ENCODE data around the gene EXOC2.

Gene EXOC2

DNA sequence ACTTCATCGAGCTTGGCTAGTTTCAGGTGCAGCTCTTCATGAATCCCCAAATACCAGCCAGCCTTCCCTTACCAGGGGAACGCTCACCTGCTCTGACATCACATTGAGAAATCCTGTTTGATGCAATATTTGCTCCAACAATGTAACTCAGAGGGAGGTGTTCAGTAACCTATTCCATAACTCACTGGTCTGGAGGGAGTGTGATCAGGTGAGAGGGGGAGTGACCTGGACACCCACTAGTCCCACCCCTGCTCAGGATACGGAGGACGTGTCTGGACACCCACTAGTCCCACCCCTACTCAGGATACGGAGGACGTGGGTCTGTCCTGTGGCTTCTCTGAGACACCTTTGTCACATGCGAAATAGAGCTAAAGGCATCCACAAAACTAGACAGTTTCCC is 106.4 kb downstream of the EXOC2 start:
- no peak overlapping the region for H2AFZ ChIP-seq (ENCODE audit: low read length)
- no peak overlapping the region for H3K9ac ChIP-seq (ENCODE audit: low read depth, low read length, poor library complexity)
- H3K14ac ChIP-seq (ENCODE audit: low read length) = no peak overlapping the region
- H3K27me3 ChIP-seq (ENCODE audit: control insufficient read depth in 3 of 3, insufficient read depth in 3 of 3, low read depth in 1 of 3, low read length in 3 of 3) = no peaks in the 10 kb centered on the region
- no peaks in the 10 kb centered on the region for H3K79me1 ChIP-seq (ENCODE audit: low read depth, low read length)
- H4K91ac ChIP-seq (ENCODE audit: low read depth, low read length, poor library complexity) = no peak overlapping the region
- peaks cover 4 to 27% of the 10 kb centered on the region in 2 donors for H3K36me3 ChIP-seq (replicated peaks in 1 of 2; ENCODE audit: control insufficient read depth in 2 of 2, insufficient read depth in 2 of 2, low read length in 2 of 2)
- H2BK5ac ChIP-seq (ENCODE audit: low read length) = no peak overlapping the region
- no peak for DNase-seq (ENCODE audit: low spot score)
- no peak overlapping the region for H3K27ac ChIP-seq (replicated peaks; ENCODE audit: low read length)
- no peak overlapping the region for H2BK120ac ChIP-seq (ENCODE audit: low read depth, low read length)
- H2BK15ac ChIP-seq (ENCODE audit: low read length) = no peak overlapping the region
- H3K18ac ChIP-seq (ENCODE audit: low read length) = no peak overlapping the region
- H2AK5ac ChIP-seq (ENCODE audit: low read depth, low read length) = no peak overlapping the region
- no peak overlapping the region for H4K8ac ChIP-seq (ENCODE audit: low read depth, low read length)
- H2BK12ac ChIP-seq (ENCODE audit: low read length) = no peak overlapping the region
- H3K4ac ChIP-seq (ENCODE audit: low read length) = no peak overlapping the region
- H3K4me3 ChIP-seq (ENCODE audit: low read length in 2 of 2) = no peak overlapping the region
- peaks cover 5 to 25% of the 10 kb centered on the region in 2 donors for H3K4me1 ChIP-seq (ENCODE audit: control insufficient read depth in 2 of 2, insufficient read depth in 1 of 2, low read depth in 1 of 2, low read length in 2 of 2)
- H3K23ac ChIP-seq (ENCODE audit: low read depth, low read length, poor library complexity) = no peak overlapping the region
- H3K9me3 ChIP-seq (replicated peaks in 1 of 2; ENCODE audit: control insufficient read depth in 2 of 2, insufficient read depth in 1 of 2, low read depth in 1 of 2, low read length in 2 of 2) = no peaks in the 10 kb centered on the region
- no CpG with 5 or more reads among the region's 7 CpGs for WGBS, 2 donors (ENCODE audit: extremely low coverage in 2 of 2, insufficient read length in 2 of 2, insufficient replicate concordance in 1 of 2)
- H3K4me2 ChIP-seq (ENCODE audit: insufficient read depth, low read length, poor library complexity, severe bottlenecking) = no peak overlapping the region

GRCh38 chr6:583635-584034 is 109.3 kb downstream of the EXOC2 start:
- Histone ChIP-seq H3K14ac (ENCODE audit: low read length) (no peak overlapping the region), H3K27ac (replicated peaks; ENCODE audit: low read length) (no peak overlapping the region), H3K36me3 (replicated peaks in 1 of 2; ENCODE audit: control insufficient read depth in 2 of 2, insufficient read depth in 2 of 2, low read length in 2 of 2) (peaks cover 0 to 8% of the 10 kb centered on the region in 2 donors), H2AFZ (ENCODE audit: low read length) (peak overlapping the region; percentile 10), H3K23ac (ENCODE audit: low read depth, low read length, poor library complexity) (no peak overlapping the region), H3K9ac (ENCODE audit: low read depth, low read length, poor library complexity) (no peak overlapping the region), H3K27me3 (ENCODE audit: control insufficient read depth in 3 of 3, insufficient read depth in 3 of 3, low read depth in 1 of 3, low read length in 3 of 3) (no peaks in the 10 kb centered on the region), H3K4me1 (ENCODE audit: control insufficient read depth in 2 of 2, insufficient read depth in 1 of 2, low read depth in 1 of 2, low read length in 2 of 2) (peaks cover 5 to 26% of the 10 kb centered on the region in 2 donors), H2BK15ac (ENCODE audit: low read length) (no peak overlapping the region), H2AK5ac (ENCODE audit: low read depth, low read length) (no peak overlapping the region), H2BK12ac (ENCODE audit: low read length) (no peak overlapping the region), H3K79me1 (ENCODE audit: low read depth, low read length) (no peaks in the 10 kb centered on the region), H3K4me2 (ENCODE audit: insufficient read depth, low read length, poor library complexity, severe bottlenecking) (no peak overlapping the region), H2BK120ac (ENCODE audit: low read depth, low read length) (no peak overlapping the region), H4K8ac (ENCODE audit: low read depth, low read length) (no peak overlapping the region), H2BK5ac (ENCODE audit: low read length) (no peak overlapping the region), H3K4me3 (ENCODE audit: low read length in 2 of 2) (no peak overlapping the region), H3K9me3 (replicated peaks in 1 of 2; ENCODE audit: control insufficient read depth in 2 of 2, insufficient read depth in 1 of 2, low read depth in 1 of 2, low read length in 2 of 2) (no peaks in the 10 kb centered on the region), H3K18ac (ENCODE audit: low read length) (no peak overlapping the region), H4K91ac (ENCODE audit: low read depth, low read length, poor library complexity) (no peak overlapping the region), H3K4ac (ENCODE audit: low read length) (no peak overlapping the region)
- whole genome bisulfite sequencing, 2 donors (ENCODE audit: extremely low coverage in 2 of 2, insufficient read length in 2 of 2, insufficient replicate concordance in 1 of 2) = no CpG with 5 or more reads among the region's 6 CpGs
- DNase-seq (ENCODE audit: low spot score) = no peak

DNA sequence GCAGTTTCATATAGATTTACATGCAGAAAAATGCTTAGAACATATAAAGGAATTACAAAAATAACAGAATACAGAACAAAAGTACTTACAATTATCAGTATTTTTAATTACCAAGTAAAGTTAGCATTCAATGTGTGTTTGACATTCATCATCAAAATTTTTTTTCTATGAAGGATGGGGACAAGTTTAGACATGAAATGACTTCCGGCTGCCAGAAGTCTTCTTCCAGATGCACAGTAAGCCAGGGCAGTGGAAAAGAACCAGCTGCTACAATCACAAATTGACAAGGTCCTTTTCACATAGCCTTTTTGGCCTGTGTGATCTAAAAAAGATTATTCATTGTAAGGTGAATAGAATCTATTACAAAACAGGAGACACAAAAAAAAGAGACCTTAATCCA is 109.8 kb downstream of the EXOC2 start:
- H3K36me3 ChIP-seq (replicated peaks in 1 of 2; ENCODE audit: control insufficient read depth in 2 of 2, insufficient read depth in 2 of 2, low read length in 2 of 2) = peaks cover 0 to 6% of the 10 kb centered on the region in 2 donors
- no peak overlapping the region for H3K23ac ChIP-seq (ENCODE audit: low read depth, low read length, poor library complexity)
- H4K8ac ChIP-seq (ENCODE audit: low read depth, low read length) = no peak overlapping the region
- H3K9me3 ChIP-seq (replicated peaks in 1 of 2; ENCODE audit: control insufficient read depth in 2 of 2, insufficient read depth in 1 of 2, low read depth in 1 of 2, low read length in 2 of 2) = no peaks in the 10 kb centered on the region
- no peak overlapping the region for H2AFZ ChIP-seq (ENCODE audit: low read length)
- H2BK5ac ChIP-seq (ENCODE audit: low read length) = no peak overlapping the region
- H2BK15ac ChIP-seq (ENCODE audit: low read length) = no peak overlapping the region
- peaks cover 5 to 26% of the 10 kb centered on the region in 2 donors for H3K4me1 ChIP-seq (ENCODE audit: control insufficient read depth in 2 of 2, insufficient read depth in 1 of 2, low read depth in 1 of 2, low read length in 2 of 2)
- no peak overlapping the region for H3K27ac ChIP-seq (replicated peaks; ENCODE audit: low read length)
- no peak overlapping the region for H3K9ac ChIP-seq (ENCODE audit: low read depth, low read length, poor library complexity)
- no peak overlapping the region for H3K4me3 ChIP-seq (ENCODE audit: low read length in 2 of 2)
- no peak overlapping the region for H4K91ac ChIP-seq (ENCODE audit: low read depth, low read length, poor library complexity)
- H2AK5ac ChIP-seq (ENCODE audit: low read depth, low read length) = no peak overlapping the region
- no peak overlapping the region for H3K4me2 ChIP-seq (ENCODE audit: insufficient read depth, low read length, poor library complexity, severe bottlenecking)
- no peak overlapping the region for H2BK120ac ChIP-seq (ENCODE audit: low read depth, low read length)
- no peaks in the 10 kb centered on the region for H3K27me3 ChIP-seq (ENCODE audit: control insufficient read depth in 3 of 3, insufficient read depth in 3 of 3, low read depth in 1 of 3, low read length in 3 of 3)
- DNase-seq (ENCODE audit: low spot score) = no peak
- H3K14ac ChIP-seq (ENCODE audit: low read length) = no peak overlapping the region
- H3K18ac ChIP-seq (ENCODE audit: low read length) = no peak overlapping the region
- no peaks in the 10 kb centered on the region for H3K79me1 ChIP-seq (ENCODE audit: low read depth, low read length)
- WGBS, 2 donors (ENCODE audit: extremely low coverage in 2 of 2, insufficient read length in 2 of 2, insufficient replicate concordance in 1 of 2) = no CpG with 5 or more reads among the region's 1 CpG
- H2BK12ac ChIP-seq (ENCODE audit: low read length) = no peak overlapping the region
- H3K4ac ChIP-seq (ENCODE audit: low read length) = no peak overlapping the region

GRCh38 chr6:582370-582769 is 110.6 kb downstream of the EXOC2 start:
- H3K4me1 ChIP-seq (ENCODE audit: control insufficient read depth in 2 of 2, insufficient read depth in 1 of 2, low read depth in 1 of 2, low read length in 2 of 2) = peaks cover 5 to 26% of the 10 kb centered on the region in 2 donors
- no peak overlapping the region for H3K4ac ChIP-seq (ENCODE audit: low read length)
- WGBS, 2 donors (ENCODE audit: extremely low coverage in 2 of 2, insufficient read length in 2 of 2, insufficient replicate concordance in 1 of 2) = no CpG with 5 or more reads among the region's 12 CpGs
- H3K14ac ChIP-seq (ENCODE audit: low read length) = no peak overlapping the region
- H3K9me3 ChIP-seq (replicated peaks in 1 of 2; ENCODE audit: control insufficient read depth in 2 of 2, insufficient read depth in 1 of 2, low read depth in 1 of 2, low read length in 2 of 2) = no peaks in the 10 kb centered on the region
- no peak overlapping the region for H2BK5ac ChIP-seq (ENCODE audit: low read length)
- no peak overlapping the region for H4K91ac ChIP-seq (ENCODE audit: low read depth, low read length, poor library complexity)
- H3K9ac ChIP-seq (ENCODE audit: low read depth, low read length, poor library complexity) = no peak overlapping the region
- peak; percentile 36 for DNase-seq (ENCODE audit: low spot score)
- H3K18ac ChIP-seq (ENCODE audit: low read length) = no peak overlapping the region
- no peaks in the 10 kb centered on the region for H3K79me1 ChIP-seq (ENCODE audit: low read depth, low read length)
- no peak overlapping the region for H2AK5ac ChIP-seq (ENCODE audit: low read depth, low read length)
- H2BK120ac ChIP-seq (ENCODE audit: low read depth, low read length) = no peak overlapping the region
- H2BK12ac ChIP-seq (ENCODE audit: low read length) = no peak overlapping the region
- H2AFZ ChIP-seq (ENCODE audit: low read length) = peak overlapping the region; percentile 31
- no peak overlapping the region for H3K27ac ChIP-seq (replicated peaks; ENCODE audit: low read length)
- H3K36me3 ChIP-seq (replicated peaks in 1 of 2; ENCODE audit: control insufficient read depth in 2 of 2, insufficient read depth in 2 of 2, low read length in 2 of 2) = peaks cover 0 to under 1% of the 10 kb centered on the region in 2 donors
- H4K8ac ChIP-seq (ENCODE audit: low read depth, low read length) = no peak overlapping the region
- H3K27me3 ChIP-seq (ENCODE audit: control insufficient read depth in 3 of 3, insufficient read depth in 3 of 3, low read depth in 1 of 3, low read length in 3 of 3) = no peaks in the 10 kb centered on the region
- no peak overlapping the region for H2BK15ac ChIP-seq (ENCODE audit: low read length)
- H3K4me2 ChIP-seq (ENCODE audit: insufficient read depth, low read length, poor library complexity, severe bottlenecking) = peak overlapping the region; percentile 40
- peak overlapping the region in 1 of 2 donors; percentile 14 for H3K4me3 ChIP-seq (ENCODE audit: low read length in 2 of 2)
- H3K23ac ChIP-seq (ENCODE audit: low read depth, low read length, poor library complexity) = no peak overlapping the region
